HEK293 (cell line): Measurements from ENCODE around the gene SLC25A24.

Experiments
- CTCF ChIA-PET: fragments of 350-600 bp; formaldehyde crosslinking; extraction: SDS; loops from one replicate; lab custom pipeline; 2021; ENCODE audit warnings: antibody characterized with exemption; lab: Yijun Ruan, JAX
- POLR2A ChIA-PET: fragments of 300-600 bp; formaldehyde crosslinking; extraction: SDS; loops from one replicate; lab custom pipeline; 2020; ENCODE audit warnings: antibody characterized with exemption, inconsistent platforms; lab: Yijun Ruan, JAX
- H3K27ac ChIP-seq: fragments of 200-500 bp; sonication (Bioruptor generic); 2 replicates; pipeline ENCODE4 v1.5.1; 2014; ENCODE audit warnings: low read depth, low read length, control low read depth, inconsistent platforms; ENCODE audit errors: extremely low read depth
- H3K36me3 ChIP-seq, 2 experiments: fragments of 200-500 bp in 1 of 2; sonication (Bioruptor generic) in 1 of 2; 1 replicate in 1 of 2; 2 replicates in 1 of 2; pipeline ENCODE4 v1.5.1; 2014 to 2017; ENCODE audit warnings: inconsistent platforms in 2 of 2, low read length in 2 of 2; ENCODE audit not compliant: control insufficient read depth in 2 of 2, insufficient read depth in 1 of 2
- H3K4me1 ChIP-seq: fragments of 200-500 bp; sonication (Bioruptor generic); 2 replicates; pipeline ENCODE4 v1.5.1; 2014; ENCODE audit warnings: mild to moderate bottlenecking, low read length, inconsistent platforms; ENCODE audit not compliant: control insufficient read depth, insufficient read depth
- H3K4me3 ChIP-seq: 2 replicates; pipeline ENCODE4 v1.5.1; 2011; ENCODE audit warnings: low read depth, mild to moderate bottlenecking, control low read depth, low read length, moderate library complexity
- H3K9me3 ChIP-seq: fragments of 200-500 bp; sonication (Bioruptor generic); 2 replicates; pipeline ENCODE4 v1.5.1; 2014; ENCODE audit warnings: low read depth, low read length, inconsistent platforms; ENCODE audit not compliant: control insufficient read depth, insufficient read depth
- BCL11A ChIP-seq: fragments of 450-650 bp; formaldehyde crosslinking; IDR thresholded peaks from 2 replicates; pipeline ENCODE4 v1.5.1; 2016; ENCODE audit warnings: low read depth, missing biosample characterization, missing genetic modification characterization
- FEZF1 ChIP-seq: fragments of 450-650 bp; formaldehyde crosslinking; IDR thresholded peaks from 2 replicates; pipeline ENCODE4 v1.5.1; 2016; ENCODE audit warnings: missing biosample characterization, missing genetic modification characterization
- HOXC10 ChIP-seq: sonication (generic); formaldehyde crosslinking; IDR thresholded peaks from 2 replicates; pipeline ENCODE4 v1.8.1; 2023; ENCODE audit warnings: mild to moderate bottlenecking, missing genetic modification reagents
- PRDM1 ChIP-seq: fragments of 450-650 bp; formaldehyde crosslinking; IDR thresholded peaks from 2 replicates; pipeline ENCODE4; 2016; ENCODE audit warnings: missing biosample characterization, missing genetic modification characterization
- SETDB1 ChIP-seq: IDR thresholded peaks from one replicate; pipeline ENCODE4 v1.6.1; 2017; ENCODE audit warnings: mild to moderate bottlenecking, low read length, moderate library complexity, mixed read lengths; ENCODE audit not compliant: insufficient read length
- YY2 ChIP-seq: fragments of 450-650 bp; formaldehyde crosslinking; IDR thresholded peaks from 2 replicates; pipeline ENCODE4 v1.5.1; 2016; ENCODE audit warnings: missing biosample characterization, missing genetic modification characterization
- ZBTB20 ChIP-seq: fragments of 450-650 bp; formaldehyde crosslinking; IDR thresholded peaks from 2 replicates; pipeline ENCODE4 v1.5.1; 2016; ENCODE audit warnings: missing biosample characterization, missing genetic modification characterization
- ZFHX2 ChIP-seq: fragments of 450-650 bp; formaldehyde crosslinking; conservative IDR thresholded peaks from 2 replicates; pipeline ENCODE4 v1.5.1; 2016; ENCODE audit warnings: missing biosample characterization, missing genetic modification characterization
- ZNF114 ChIP-seq: fragments of 450-650 bp; formaldehyde crosslinking; IDR thresholded peaks from 2 replicates; pipeline ENCODE4 v1.5.0; 2017; ENCODE audit warnings: missing biosample characterization, missing genetic modification characterization
- ZNF239 ChIP-seq: fragments of 450-650 bp; formaldehyde crosslinking; IDR thresholded peaks from 2 replicates; pipeline ENCODE4 v1.5.1; 2016; ENCODE audit warnings: missing biosample characterization, missing genetic modification characterization
- ZNF335 ChIP-seq: fragments of 450-650 bp; formaldehyde crosslinking; conservative IDR thresholded peaks from 2 replicates; pipeline ENCODE4 v1.5.1; 2016; ENCODE audit warnings: missing biosample characterization, missing genetic modification characterization
- ZNF366 ChIP-seq: fragments of 450-650 bp; formaldehyde crosslinking; conservative IDR thresholded peaks from 2 replicates; pipeline ENCODE4 v1.5.1; 2016; ENCODE audit warnings: missing biosample characterization, missing genetic modification characterization
- ZNF398 ChIP-seq: fragments of 450-650 bp; formaldehyde crosslinking; IDR thresholded peaks from 2 replicates; pipeline ENCODE4 v1.5.1; 2017; ENCODE audit warnings: missing biosample characterization, missing genetic modification characterization
- ZNF518A ChIP-seq: fragments of 450-650 bp; formaldehyde crosslinking; conservative IDR thresholded peaks from 2 replicates; pipeline ENCODE4 v1.5.1; 2016; ENCODE audit warnings: low read depth, missing biosample characterization, missing genetic modification characterization
- ZNF670 ChIP-seq: fragments of 450-650 bp; formaldehyde crosslinking; IDR thresholded peaks from 2 replicates; pipeline ENCODE4 v1.5.1; 2016; ENCODE audit warnings: missing biosample characterization, missing genetic modification characterization, low read depth
- ZNF707 ChIP-seq: fragments of 450-650 bp; formaldehyde crosslinking; IDR thresholded peaks from 2 replicates; pipeline ENCODE4 v1.5.1; 2016; ENCODE audit warnings: missing biosample characterization, missing genetic modification characterization
- ZSCAN16 ChIP-seq: fragments of 450-650 bp; formaldehyde crosslinking; IDR thresholded peaks from 2 replicates; pipeline ENCODE4 v1.5.1; 2016; ENCODE audit warnings: missing biosample characterization, missing genetic modification characterization
- ZSCAN30 ChIP-seq: fragments of 450-650 bp; IDR thresholded peaks from 2 replicates; pipeline ENCODE4 v1.5.1; 2018; ENCODE audit warnings: missing biosample characterization, mild to moderate bottlenecking, missing genetic modification characterization, moderate library complexity
- ZSCAN5A ChIP-seq: fragments of 450-650 bp; formaldehyde crosslinking; IDR thresholded peaks from 2 replicates; pipeline ENCODE4 v1.5.1; 2016; ENCODE audit warnings: missing biosample characterization, missing genetic modification characterization
- TF ChIP-seq, protein P1 (sequence below): IDR thresholded peaks from 2 replicates; pipeline ENCODE4 v1.6.1; 2011; ENCODE audit warnings: mild to moderate bottlenecking, low read depth, low read length, borderline replicate concordance
- TF ChIP-seq, protein P2 (sequence below): fragments of 450-650 bp; formaldehyde crosslinking; IDR thresholded peaks from 2 replicates; pipeline ENCODE4 v1.5.1; 2016; ENCODE audit warnings: missing biosample characterization, missing genetic modification characterization

The SLC25A24 gene

DNA sequence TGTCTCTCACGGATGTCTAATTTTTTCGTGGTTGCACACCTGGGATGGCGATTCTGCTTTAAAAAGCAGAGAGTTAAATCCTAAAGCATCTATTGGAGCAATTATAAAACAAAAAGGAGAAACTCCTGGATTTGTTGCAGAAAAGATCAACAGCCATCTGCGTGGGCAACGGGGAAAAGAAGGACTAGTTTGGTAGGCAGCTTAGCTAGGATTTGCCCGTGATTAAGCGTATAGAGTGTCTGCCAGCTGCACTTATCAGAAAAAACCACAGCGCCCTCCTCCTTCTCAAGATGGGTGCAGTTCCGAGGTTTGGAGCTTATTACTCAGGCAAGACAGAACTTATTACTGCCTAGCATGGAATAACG is 526 bp upstream of the SLC25A24 start (continued):
- TF ChIP-seq ZNF518A (tag by site-specific recombination) = 0 out of 2 replicates have a peak, but pooled peaks have one; percentile 12
- TF ChIP-seq ZSCAN30 (tag by site-specific recombination) = no peak
- TF ChIP-seq HOXC10 = no peak
- no peak for TF ChIP-seq BCL11A (tag by site-specific recombination)
- peak; percentile 23; the same call in 1 of the 2 replicates for TF ChIP-seq ZFHX2 (tag by site-specific recombination)
- no peak for TF ChIP-seq ZNF707

GRCh38 chr1:108199201-108199691 is 897 bp downstream of the SLC25A24 start:
- H3K4me3 ChIP-seq = peak overlapping the region; percentile 87
- ChIA-PET POLR2A (interaction anchor here (1.8 kb wide), 1 partner anchor 17 kb away, joined by 9 read pairs; no protein-coding TSS in a partner anchor), CTCF (interaction anchor here (1.3 kb wide), 1 partner anchor 13 kb away, joined by 3 read pairs; no protein-coding TSS in a partner anchor)
- peak overlapping the region; percentile 11; the same call in 1 of the 2 replicates for H3K27ac ChIP-seq
- H3K4me1 ChIP-seq = no peaks in the 10 kb centered on the region
- peaks cover 0 to 31% of the 10 kb centered on the region in 2 experiments; a peak in 1 of 3 replicates for H3K36me3 ChIP-seq
- TF ChIP-seq ZSCAN16 = no peak
- TF ChIP-seq FEZF1 = 0 out of 2 replicates have a peak, but pooled peaks have one; percentile 15
- TF ChIP-seq ZNF670 (tag by site-specific recombination) = no peak
- TF ChIP-seq PRDM1 = peak; percentile 47
- no peak for TF ChIP-seq ZNF114 (tag by site-specific recombination)
- no peak for TF ChIP-seq ZSCAN5A (tag by site-specific recombination)
- TF ChIP-seq YY2 (tag by site-specific recombination) = 0 out of 2 replicates have a peak, but pooled peaks have one; percentile 14
- 0 out of 2 replicates have a peak, but pooled peaks have one; percentile 15 for TF ChIP-seq ZBTB20 (tag by site-specific recombination)
- TF ChIP-seq, protein P1, sequence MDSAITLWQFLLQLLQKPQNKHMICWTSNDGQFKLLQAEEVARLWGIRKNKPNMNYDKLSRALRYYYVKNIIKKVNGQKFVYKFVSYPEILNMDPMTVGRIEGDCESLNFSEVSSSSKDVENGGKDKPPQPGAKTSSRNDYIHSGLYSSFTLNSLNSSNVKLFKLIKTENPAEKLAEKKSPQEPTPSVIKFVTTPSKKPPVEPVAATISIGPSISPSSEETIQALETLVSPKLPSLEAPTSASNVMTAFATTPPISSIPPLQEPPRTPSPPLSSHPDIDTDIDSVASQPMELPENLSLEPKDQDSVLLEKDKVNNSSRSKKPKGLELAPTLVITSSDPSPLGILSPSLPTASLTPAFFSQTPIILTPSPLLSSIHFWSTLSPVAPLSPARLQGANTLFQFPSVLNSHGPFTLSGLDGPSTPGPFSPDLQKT = no peak
- TF ChIP-seq ZNF239 (tag by site-specific recombination) = no peak
- 0 out of 2 replicates have a peak, but pooled peaks have one; percentile 20 for TF ChIP-seq ZNF366 (tag by site-specific recombination)
- TF ChIP-seq ZNF335 = peak; percentile 64; the same call in 1 of the 2 replicates
- TF ChIP-seq, protein P2, sequence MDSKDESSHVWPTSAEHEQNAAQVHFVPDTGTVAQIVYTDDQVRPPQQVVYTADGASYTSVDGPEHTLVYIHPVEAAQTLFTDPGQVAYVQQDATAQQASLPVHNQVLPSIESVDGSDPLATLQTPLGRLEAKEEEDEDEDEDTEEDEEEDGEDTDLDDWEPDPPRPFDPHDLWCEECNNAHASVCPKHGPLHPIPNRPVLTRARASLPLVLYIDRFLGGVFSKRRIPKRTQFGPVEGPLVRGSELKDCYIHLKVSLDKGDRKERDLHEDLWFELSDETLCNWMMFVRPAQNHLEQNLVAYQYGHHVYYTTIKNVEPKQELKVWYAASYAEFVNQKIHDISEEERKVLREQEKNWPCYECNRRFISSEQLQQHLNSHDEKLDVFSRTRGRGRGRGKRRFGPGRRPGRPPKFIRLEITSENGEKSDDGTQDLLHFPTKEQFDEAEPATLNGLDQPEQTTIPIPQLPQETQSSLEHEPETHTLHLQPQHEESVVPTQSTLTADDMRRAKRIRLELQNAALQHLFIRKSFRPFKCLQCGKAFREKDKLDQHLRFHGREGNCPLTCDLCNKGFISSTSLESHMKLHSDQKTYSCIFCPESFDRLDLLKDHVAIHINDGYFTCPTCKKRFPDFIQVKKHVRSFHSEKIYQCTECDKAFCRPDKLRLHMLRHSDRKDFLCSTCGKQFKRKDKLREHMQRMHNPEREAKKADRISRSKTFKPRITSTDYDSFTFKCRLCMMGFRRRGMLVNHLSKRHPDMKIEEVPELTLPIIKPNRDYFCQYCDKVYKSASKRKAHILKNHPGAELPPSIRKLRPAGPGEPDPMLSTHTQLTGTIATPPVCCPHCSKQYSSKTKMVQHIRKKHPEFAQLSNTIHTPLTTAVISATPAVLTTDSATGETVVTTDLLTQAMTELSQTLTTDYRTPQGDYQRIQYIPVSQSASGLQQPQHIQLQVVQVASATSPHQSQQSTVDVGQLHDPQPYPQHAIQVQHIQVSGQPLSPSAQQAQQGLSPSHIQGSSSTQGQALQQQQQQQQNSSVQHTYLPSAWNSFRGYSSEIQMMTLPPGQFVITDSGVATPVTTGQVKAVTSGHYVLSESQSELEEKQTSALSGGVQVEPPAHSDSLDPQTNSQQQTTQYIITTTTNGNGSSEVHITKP = 0 out of 2 replicates have a peak, but pooled peaks have one; percentile 9
- peak; percentile 59 for TF ChIP-seq ZNF398 (tag by site-specific recombination)
- peak; percentile 24 for TF ChIP-seq SETDB1
- H3K9me3 ChIP-seq = no peaks in the 10 kb centered on the region
